ENCODE data around the gene PLK3.
"Not testable (repeated sequence)": the region's sequence is repeated elsewhere in the genome, so short reads cannot be mapped to it uniquely, and the experiment has no call there.

The PLK3 gene

DNA sequence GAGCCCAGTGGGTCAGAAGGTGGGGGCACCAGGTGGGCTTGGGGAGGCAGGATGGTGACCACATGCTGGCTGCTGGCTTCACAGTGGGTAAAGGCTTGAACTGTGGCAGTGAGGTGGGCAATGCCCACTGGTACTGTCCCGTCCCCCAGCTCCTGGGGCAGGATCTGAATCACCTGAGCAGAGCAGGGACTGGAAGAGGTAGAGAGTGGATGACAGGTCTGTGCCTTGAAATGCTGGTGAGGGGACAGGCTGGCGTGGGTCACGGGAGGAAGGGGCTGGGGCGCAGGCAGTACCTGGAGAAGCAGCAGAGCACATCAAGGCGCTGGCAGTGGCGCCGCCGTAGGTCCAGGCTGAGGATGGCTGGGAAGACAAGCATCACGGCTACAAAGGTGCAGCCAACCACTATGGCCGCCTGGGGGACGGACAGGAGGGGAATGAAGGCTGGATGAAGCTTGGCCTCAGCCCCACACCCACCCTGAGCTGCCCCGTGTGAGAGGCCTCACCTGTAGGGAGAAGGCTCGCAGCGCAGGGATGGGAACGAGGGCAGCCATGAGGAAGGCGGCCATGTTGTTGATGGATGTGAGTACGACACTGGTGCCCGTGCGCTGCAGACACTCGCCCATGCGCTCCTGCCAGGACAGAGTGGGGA is 27.9 kb downstream of the PLK3 start:
- no peak for DNase-seq (ENCODE audit: low read depth, low spot score)

DNA sequence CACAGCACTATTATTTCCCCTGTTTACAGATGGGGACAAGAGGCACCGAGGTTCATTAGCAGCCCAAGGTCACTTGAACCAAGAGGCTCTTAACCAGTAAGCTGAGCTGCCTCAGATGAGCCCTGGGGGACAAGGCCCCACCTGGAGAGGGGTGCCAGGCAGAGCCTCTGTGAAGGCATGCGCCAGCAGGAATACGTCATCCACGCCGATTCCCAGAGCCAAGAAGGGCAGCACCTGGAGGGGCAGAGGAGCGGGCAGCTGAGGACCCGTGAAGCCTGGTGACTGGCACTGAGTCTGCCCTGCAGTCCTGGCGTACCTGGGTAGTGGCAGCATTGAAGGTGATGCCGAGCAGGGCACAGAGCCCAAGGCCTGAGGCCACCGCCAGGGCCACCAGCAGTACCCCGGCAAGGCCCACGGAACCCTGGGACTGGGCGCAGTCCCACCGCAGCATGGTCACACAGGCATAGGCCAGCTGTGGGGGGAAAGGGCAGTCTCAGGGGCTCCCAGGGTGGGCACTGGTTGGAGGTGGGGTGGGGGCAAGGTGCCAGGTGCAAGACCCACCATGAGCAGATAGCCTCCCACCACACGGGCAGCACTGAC is 28.8 kb downstream of the PLK3 start:
- DNase-seq (ENCODE audit: low read depth, low spot score), result no peak

DNA sequence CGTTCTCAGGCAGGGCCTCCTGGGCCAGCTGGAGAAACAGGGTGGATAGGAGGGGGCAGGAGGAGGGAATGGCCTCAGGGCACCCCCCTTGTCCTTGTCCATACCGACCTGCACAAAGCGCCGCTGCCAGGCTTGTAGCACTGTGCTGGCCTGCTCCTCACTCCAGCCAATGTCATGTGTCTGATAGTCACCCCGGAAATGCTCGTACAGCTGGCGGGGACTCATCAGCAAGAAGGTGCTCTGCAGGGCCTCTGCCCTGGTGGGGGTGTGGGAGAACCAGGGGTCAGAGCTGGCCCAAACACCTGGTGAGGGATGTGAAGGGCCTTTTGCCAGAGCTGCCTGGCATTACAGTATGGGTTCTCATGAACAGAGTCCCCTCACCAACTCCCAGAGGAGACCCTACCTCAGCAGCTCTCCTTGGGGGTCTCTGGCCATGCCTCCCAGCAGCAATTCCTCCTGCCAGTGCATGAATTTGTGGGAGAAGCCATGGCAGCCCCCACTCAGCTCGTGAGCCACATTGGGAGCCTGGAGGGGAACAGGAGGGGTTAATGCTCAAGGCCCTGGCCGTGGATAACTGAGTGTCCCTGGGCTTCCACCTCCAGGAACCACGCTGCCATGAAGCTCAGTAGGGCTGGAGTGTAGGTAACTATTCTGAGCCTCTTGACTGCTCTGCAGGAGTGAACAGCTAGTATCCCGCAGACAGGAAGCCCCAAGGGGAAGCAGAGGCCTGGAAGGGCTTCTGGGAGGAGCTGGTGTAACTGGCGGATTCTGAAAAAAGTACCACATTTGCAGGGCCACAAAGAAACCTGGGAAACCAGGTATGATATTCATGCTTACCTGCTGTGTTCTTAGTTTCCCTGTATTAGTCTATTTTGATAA is 29.6 kb downstream of the PLK3 start:
- DNase-seq (ENCODE audit: low read depth, low spot score), result no peak

DNA sequence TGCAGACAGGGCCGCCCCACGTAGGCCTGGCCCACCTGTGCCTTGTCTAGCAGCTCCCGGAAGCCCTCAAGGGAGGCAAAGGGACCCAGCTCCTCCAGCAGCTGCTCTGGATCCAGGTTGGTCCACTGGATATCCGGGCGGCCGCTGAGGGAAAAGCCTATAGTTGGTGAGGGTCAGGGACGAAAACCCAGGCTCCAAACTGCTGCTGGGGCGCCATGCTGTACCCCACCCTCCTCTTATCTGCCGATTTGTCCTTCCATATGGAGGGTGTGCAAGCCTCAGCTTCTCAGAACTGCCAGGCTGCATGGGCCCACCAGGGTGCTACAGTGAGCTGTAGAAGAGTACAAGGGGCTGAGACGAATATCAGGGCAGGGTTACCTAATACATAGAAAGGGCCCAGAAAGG is 30.7 kb downstream of the PLK3 start:
- no peak for DNase-seq (ENCODE audit: low read depth, low spot score)

DNA sequence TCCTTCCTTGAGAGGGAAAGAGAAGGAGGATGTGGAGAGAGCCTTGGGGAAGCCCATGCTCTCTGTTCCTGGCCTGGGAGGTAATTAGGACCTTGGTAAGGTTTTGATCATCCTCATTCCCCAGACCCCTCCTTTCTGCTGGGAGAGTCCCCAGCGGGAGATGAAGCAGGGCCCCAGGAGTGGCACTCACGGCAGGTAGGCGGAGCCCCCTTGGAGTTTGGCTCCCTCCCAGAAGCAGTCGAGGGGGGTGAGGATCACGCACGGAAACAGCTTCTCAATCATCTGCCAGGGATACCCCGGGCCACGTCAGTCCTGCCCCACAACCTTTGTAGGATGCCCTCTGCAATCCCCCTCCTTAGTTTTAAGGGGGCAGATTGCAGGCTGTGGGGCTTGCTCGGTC is 31.3 kb downstream of the PLK3 start:
- DNase-seq (ENCODE audit: low read depth, low spot score), result no peak

DNA sequence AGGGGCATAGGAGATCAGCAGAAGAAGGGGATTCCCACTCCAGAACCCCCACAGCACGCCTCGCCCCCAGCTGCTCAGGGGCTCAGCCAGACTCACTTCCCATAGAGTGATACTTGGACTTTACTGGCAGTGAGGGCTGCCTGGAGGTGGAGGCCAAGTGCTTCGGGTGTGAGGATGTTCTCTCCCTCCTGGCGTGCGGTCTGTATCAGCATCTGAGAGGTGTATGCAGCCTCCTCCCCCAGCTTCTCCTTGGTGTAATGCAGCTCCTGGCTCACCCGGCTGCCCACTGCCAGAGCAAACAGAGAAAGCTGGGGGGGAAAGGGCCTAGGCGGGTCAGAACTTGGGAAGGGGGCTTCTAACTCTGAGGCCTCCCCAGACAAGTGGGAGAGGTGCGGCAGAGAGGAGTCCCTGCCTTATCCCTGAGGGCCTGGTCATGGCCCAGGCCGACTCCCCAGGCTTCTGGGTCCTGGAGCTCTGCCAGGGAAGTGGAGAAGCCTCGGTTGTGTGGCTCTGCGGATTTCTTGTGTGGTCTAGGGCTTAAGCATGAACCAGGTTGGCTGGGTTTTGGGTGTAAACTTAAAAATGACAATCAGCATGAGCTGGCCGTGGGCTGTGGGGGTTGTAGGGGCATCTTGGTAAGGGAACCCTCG is 32.0 kb downstream of the PLK3 start:
- no peak for DNase-seq (ENCODE audit: low read depth, low spot score)

DNA sequence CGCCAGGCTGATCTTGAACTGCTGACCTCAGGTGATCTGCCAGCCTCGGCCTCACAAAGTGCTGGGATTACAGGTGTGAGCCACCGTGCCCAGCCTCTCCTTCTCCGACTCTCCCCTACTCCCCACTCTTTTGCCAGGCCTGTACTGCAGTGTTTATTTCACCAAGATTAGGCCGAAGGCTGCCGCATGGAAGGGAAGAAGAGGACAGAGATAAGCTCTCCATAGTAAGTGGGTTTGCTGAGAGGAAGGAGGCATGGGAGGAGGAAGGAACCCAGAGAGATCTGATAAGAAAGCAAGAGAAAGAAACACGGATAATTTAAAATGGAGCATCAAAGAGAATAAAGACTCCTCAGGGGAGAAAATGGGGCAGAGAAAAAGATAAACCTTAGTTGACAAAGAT is 34.2 kb downstream of the PLK3 start:
- no peak for DNase-seq (ENCODE audit: low read depth, low spot score)

DNA sequence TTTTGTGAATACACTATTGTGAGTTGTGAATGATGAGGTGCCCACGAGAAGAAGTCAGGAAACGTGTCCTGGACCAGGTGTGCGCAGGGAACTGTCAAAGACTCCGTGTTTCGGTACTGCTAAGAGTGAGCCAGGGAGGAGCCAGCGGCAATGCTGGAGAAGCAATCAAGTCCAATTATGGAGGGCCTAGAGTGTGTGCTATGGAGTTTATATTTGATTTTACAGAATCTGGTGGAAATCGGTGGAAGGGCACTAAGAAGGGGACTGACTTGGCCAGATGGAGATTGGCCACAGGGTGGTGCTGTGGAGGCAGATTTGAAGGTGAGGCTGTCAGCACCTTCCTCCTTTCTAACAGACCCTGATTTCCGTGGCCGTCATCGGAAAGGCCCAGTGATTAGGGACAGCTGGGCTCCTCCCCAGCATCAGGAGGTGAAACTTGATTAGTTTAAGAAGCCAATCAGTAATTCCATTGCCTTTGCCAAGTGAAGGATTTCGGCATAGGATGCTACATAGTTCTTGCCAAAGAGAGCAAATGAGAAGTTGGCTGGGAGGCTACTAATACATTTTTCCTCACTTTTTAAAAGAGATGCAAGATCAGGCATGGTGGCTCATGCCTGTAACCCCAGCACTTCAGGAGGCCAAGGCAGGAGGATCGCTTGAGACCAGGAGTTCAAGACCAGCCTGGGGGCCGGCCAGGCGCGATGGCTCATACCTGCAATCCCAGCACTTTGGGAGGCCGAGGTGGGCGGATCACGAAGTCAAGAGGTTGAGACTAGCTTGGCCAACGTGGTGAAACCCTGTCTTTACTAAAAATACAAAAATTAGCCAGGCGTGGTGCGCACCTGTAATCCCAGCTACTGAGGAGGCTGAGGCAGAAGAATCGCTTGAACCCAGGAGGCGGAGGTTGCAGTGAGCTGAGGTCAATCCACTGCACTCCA is 35.8 kb downstream of the PLK3 start:
- DNase-seq (ENCODE audit: low read depth, low spot score), result no peak

DNA sequence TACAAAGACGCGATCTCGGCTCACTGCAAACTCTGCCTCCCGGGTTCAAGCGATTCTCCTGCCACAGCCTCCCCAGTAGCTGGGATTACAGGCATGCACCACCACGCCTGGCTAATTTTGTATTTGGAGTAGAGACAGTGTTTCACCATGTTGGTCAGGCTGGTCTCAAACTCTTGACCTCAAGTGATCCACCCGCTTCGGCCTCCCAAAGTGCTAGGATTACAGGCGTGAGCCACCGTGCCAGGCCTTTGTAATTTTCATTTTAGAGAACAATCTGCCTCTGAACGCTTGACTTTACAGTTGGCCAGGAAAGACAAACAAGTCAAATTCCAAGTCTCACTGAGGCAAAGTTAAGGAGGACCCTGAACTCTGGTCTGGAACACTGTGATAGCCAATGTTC is 38.1 kb downstream of the PLK3 start:
- not testable (repeated sequence) for DNase-seq (ENCODE audit: low read depth, low spot score)

DNA sequence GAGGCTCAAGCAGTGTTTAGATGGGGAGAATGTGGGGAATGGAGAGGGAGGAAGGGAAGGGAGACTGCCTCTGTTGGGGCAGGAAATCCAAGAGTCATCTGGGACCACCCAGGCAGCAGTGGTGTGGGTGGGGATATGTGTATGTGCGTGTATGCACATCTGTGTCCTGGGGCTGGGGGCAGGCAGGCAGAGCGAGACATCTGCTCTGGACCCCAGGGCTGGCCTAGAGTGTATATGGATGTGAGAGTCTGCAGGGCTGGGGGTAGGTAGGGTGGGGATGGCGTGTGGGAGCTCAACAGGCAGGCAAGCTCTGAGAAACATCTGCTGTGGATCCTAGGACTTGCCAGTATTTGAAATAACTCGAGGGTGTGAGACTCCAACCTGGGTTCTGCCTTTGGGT is 39.4 kb downstream of the PLK3 start:
- no peak for DNase-seq (ENCODE audit: low read depth, low spot score)

DNA sequence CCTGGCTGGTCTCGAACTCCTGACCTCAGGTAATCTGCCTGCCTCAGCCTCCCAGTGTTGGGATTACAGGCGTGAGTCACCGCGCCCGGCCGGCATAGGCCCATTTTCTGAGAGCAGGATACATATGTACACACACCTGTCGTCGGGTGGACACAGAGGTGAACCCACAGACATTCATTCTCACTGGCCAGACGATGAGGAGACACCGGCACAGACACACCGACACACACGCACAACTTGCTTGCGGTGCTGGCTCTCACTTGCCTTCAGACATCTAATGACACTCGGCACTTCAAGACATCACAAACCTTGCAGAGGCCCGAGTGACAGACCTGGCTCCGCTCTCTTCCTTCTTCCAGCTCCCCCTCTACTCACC is 42.3 kb downstream of the PLK3 start:
- no peak for DNase-seq (ENCODE audit: low read depth, low spot score)

DNA sequence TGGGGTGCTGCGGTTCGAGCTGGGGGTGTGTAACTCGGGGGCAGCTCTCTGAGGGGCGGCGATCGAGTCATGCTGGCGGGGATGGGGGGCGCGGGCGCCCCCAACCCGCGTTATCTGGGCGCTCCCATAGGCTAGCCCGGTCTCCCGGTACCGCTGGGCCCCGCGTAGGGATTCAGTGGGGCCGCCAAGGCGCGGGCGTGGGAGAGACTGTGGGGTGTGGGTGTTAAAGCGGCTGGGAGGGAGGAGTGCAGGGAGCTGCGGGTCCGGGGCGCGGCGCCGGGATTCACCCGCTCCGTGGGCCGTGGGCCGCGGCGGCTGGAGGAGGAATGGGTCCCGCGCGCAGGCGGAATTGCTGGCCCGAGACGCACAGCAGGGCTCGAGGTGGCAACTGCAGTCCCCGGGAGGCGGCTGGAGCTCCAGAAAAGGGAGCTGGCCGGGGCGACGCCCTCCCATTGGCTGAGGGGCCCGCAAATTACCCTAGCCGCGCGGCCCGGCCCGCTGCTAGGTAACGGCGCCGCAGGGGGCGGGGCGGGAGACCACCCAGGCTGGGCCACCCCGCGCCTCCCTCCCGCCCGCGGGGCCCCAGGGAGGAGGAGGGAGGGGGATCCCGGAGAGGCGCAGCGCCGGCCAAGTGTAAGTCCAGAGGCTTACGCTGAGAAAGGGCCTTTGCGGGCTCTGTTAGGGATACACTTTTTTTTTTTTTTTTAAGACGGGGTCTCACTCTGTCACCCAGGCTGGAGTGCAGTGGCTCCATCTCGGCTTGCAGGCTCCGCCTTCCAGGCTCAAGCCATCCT is 42.9 kb downstream of the PLK3 start, which contains the start of gene PTCH2:
Gene PTCH2 (minus strand): TSS at position 392 of the 794 bp plus-strand sequence. CDS start 321 bp downstream, at position 71.
- no peak for DNase-seq (ENCODE audit: low read depth, low spot score)

DNA sequence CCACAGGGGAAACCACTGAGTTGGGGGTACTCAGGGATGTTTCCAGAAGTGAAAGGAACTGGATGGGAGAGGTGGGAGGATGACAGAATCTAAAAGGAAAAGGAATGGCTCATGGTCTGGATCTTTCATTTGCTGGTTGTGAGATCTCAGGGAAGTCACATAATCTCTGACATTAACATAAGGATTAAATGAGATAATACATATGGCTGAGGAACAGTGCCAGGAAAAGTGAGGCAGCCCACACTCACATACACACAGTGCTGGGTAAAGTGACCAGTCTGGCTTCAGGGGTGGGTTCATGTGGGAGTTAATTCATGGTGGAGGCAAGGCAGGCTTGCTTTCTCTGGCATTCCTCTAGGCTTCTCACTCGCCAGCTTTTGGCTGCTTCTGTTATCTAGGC is 46.8 kb downstream of the PLK3 start:
- DNase-seq (ENCODE audit: low read depth, low spot score), result no peak

DNA sequence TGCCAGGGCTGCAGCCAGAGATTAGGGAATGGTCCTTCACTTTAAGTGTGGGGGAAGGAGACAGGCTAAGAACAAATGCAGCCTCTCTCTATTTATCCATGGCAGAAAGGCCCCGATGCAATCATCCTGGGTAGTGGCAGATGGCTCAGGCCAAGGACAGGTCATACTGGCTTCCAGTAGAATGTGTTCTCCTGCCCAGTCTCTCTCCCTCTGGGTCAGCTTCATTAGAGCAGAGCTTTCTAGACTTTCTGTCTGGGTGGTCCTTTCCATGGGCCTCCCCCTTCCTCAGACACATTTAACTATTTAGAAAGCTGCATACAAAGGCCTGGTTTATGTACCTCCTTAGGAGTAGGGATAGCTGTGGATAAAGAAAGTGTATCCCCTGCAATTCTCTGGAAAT is 47.7 kb downstream of the PLK3 start:
- DNase-seq (ENCODE audit: low read depth, low spot score), result no peak

DNA sequence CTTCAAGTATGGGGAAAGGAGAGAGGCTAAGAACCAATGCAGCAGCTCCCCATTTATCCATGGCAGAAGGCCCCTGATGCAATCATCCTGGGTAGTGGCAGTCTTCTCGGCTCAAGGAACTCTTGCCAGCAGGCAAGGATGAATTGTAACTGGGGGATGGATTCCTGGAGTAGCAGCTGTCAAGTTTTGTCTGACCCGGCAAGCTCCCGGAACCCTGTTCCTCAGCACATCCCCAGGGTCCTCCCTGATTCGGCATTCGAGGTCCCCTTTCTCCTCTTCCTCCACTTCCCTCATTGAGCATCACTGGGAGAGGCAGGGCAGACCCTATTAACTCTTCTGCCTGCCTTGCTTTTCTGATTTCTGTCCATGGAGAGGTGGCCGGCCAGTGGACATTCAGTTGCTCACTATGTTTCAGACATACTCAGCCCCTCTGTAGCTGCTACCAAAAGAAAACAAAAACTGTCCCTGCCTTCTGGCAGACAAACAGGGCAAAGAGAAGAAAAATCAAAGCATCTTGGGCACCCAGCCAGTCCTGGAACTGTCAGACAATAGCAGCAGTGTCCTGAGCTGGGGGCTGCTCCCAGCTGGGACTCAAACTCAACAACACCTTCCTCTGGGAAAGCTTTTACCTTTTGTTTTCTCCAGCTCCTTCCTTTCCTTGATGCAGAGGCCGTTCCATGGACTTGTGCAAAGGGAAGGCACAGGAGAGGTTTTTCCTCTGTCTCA is 48.4 kb downstream of the PLK3 start:
- no peak for DNase-seq (ENCODE audit: low read depth, low spot score)

DNA sequence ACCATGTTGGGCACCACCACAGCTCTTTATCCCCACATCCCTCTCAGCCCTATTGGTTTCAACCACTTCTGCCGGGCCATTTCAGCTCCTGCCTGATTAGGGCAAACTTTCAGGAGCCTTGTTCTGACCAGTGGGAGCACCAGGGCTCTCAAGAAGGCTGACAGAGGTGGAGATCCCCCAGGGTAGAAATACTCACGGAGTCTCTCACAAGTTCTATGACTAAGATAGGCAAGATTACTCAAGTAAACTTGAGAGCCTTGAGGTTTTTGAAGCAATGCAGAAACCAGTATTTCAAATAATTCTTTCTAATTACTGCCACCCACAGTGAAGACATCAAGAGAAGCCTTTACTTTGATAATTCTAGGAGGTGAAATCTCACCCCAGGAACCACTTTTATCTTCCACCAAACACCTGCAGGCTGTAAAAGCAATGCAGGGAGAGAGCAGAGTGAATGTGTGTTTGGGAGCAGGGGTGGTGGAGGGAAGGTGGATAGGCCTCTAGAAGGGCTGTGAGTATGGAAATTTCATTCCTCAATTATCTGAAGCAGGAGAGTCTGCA is 49.5 kb downstream of the PLK3 start:
- no peak for DNase-seq (ENCODE audit: low read depth, low spot score)

DNA sequence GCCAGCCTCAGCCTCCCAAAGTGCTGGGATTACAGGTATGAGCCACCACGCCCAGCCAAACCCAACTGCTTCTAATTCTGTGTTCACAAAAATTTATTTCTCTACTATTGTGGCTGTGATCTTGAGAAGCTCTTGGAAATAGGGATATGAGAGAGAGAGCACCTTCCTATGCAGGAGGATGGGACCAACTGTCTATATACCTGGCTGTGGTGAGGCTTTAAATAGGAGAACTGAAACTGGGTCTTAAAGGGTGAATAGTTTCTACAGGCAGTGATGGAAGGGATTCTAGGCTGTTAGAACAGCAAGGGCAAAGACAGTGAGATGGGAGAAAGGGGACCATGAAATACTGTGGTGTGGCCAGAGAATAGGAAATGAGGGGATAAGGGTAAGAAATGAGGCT is 51.1 kb downstream of the PLK3 start:
- DNase-seq (ENCODE audit: low read depth, low spot score), result no peak

DNA sequence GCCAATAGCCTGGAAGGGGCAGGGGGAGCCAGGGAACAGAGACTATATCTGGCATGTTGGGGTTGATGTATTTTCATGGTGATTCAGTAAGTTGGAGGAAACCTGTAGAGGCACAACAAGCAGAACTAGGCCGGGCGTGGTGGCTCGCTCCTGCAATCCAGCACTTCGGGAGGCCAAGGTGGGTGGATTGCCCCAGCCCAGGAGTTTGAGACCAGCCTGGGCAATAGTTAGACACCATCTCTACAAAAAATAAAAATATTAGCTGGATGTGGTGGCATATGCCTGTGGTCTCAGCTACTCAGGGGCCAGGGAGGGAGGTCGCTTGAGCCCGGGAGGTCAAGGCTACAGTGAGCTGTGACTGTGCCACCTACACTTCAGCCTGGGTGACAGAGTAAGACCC is 53.0 kb downstream of the PLK3 start:
- no peak for DNase-seq (ENCODE audit: low read depth, low spot score)

DNA sequence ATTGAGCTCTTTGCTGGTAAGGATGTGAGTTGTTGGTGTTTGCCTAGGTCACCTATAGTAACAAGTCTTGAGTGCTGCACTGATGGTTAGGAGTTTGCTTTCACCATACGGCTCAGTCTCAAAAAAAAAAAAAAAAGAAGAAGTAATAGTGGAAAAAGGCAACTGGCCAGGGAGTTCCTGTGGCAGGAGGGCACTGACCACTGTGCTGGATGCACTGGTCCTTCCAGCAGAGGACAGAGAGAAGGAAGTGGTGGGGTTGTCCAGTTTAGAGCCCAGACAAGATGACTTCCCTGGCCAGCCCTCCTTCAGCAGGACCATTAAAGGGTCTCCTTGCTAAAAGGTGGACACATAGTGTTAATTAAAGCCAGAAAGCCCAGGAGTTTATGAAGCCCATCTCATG is 54.8 kb downstream of the PLK3 start:
- no peak for DNase-seq (ENCODE audit: low read depth, low spot score)
